SK-N-SH (cell line): Measurements from ENCODE around the gene PDIA5. TPM values are rescaled to one million over a fixed set of nuclear protein-coding genes. Genes with fewer than 3 reads are reported as not detected.

Experiments used
- CTCF ChIA-PET: fragments of 300-600, 350-600 bp; formaldehyde crosslinking; extraction: SDS; loops from one replicate; lab custom pipeline; 2021; lab: Yijun Ruan, JAX
- POLR2A ChIA-PET: fragments of 350-600 bp; sonication (Branson Sonifier 250); formaldehyde crosslinking; extraction: SDS; loops from one replicate; lab custom pipeline; 2020; ENCODE audit warnings: antibody characterized with exemption, inconsistent platforms; lab: Yijun Ruan, JAX
- DNase-seq: peaks from one replicate; pipeline ENCODE4 v3.0.0; 2012
- H2AFZ ChIP-seq: fragments of 200-600 bp; sonication (generic); 2 replicates; pipeline ENCODE4 v1.8.1; 2016; ENCODE audit warnings: antibody characterized with exemption, mild to moderate bottlenecking, low read depth
- H3F3A ChIP-seq: fragments of 200-600 bp; sonication (generic); replicated peaks from 2 replicates; pipeline ENCODE3; 2016; ENCODE audit warnings: antibody characterized with exemption, mild to moderate bottlenecking; ENCODE audit not compliant: insufficient read depth
- H3K27ac ChIP-seq, 2 experiments: fragments of 200-500 bp in 1 of 2; fragments of 200-600 bp in 1 of 2; sonication (Bioruptor generic) in 1 of 2; sonication (generic), shearing (Covaris generic) in 1 of 2; 2 replicates each; pipeline versions ENCODE4 v1.5.1 to v1.6.1; 2014 to 2016; ENCODE audit warnings: low read depth in 2 of 2, inconsistent platforms in 1 of 2, low read length in 1 of 2, mild to moderate bottlenecking in 1 of 2, mixed read lengths in 1 of 2
- H3K27me3 ChIP-seq: fragments of 200-600 bp; sonication (generic), shearing (Covaris generic); 2 replicates; pipeline ENCODE4 v1.6.1; 2016; ENCODE audit warnings: mixed run types; ENCODE audit not compliant: insufficient read depth
- H3K36me3 ChIP-seq, 2 experiments: fragments of 200-500 bp in 1 of 2; fragments of 200-600 bp in 1 of 2; sonication (Bioruptor generic) in 1 of 2; sonication (generic) in 1 of 2; replicated peaks in 1 of 2; 2 replicates each; pipeline versions ENCODE3 to v1.5.1; 2014 to 2016; ENCODE audit warnings: low read length in 1 of 2, mild to moderate bottlenecking in 1 of 2; ENCODE audit not compliant: insufficient read depth in 2 of 2, control insufficient read depth in 1 of 2
- H3K4me1 ChIP-seq, 2 experiments: fragments of 200-500 bp in 1 of 2; fragments of 200-600 bp in 1 of 2; sonication (Bioruptor generic) in 1 of 2; sonication (generic), shearing (Covaris generic) in 1 of 2; 2 replicates each; pipeline versions ENCODE4 v1.5.1 to v1.6.1; 2014 to 2016; ENCODE audit warnings: low read depth in 1 of 2, low read length in 1 of 2, mixed run types in 1 of 2; ENCODE audit not compliant: insufficient read depth in 2 of 2, control insufficient read depth in 1 of 2
- H3K4me2 ChIP-seq: fragments of 200-600 bp; sonication (generic), shearing (Covaris generic); 2 replicates; pipeline ENCODE4 v1.6.1; 2017; ENCODE audit warnings: mixed run types
- H3K4me3 ChIP-seq, 2 experiments: fragments of 200-500 bp in 1 of 2; fragments of 200-600 bp in 1 of 2; sonication (Bioruptor generic) in 1 of 2; sonication (generic), shearing (Covaris generic) in 1 of 2; 2 replicates each; pipeline versions ENCODE4 v1.5.1 to v1.8.1; 2014 to 2016; ENCODE audit warnings: low read depth in 2 of 2, inconsistent platforms in 1 of 2, low read length in 1 of 2, mild to moderate bottlenecking in 1 of 2, mixed read lengths in 1 of 2, moderate library complexity in 1 of 2
- H3K79me2 ChIP-seq: fragments of 200-600 bp; sonication (generic); 2 replicates; pipeline ENCODE4 v1.8.1; 2017; ENCODE audit warnings: mild to moderate bottlenecking; ENCODE audit not compliant: insufficient read depth
- H3K9ac ChIP-seq: fragments of 200-600 bp; sonication (generic); 2 replicates; pipeline ENCODE4 v1.6.1; 2017; ENCODE audit warnings: mixed run types
- H3K9me2 ChIP-seq: fragments of 200-600 bp; sonication (generic); 2 replicates; pipeline ENCODE4 v1.6.1; 2017; ENCODE audit warnings: mixed run types
- H3K9me3 ChIP-seq: fragments of 200-600 bp; sonication (generic); 2 replicates; pipeline ENCODE4 v1.6.1; 2017; ENCODE audit warnings: mixed run types, mild to moderate bottlenecking, moderate library complexity
- H4K20me1 ChIP-seq: fragments of 200-600 bp; sonication (generic); 2 replicates; pipeline ENCODE4 v1.6.1; 2017; ENCODE audit warnings: mild to moderate bottlenecking, mixed run types; ENCODE audit not compliant: insufficient read depth
- EP300 ChIP-seq, 2 experiments: IDR thresholded peaks; 2 replicates each; pipeline versions ENCODE4 v1.4.0 to v1.6.1; 2012; ENCODE audit warnings: borderline replicate concordance in 1 of 2, low read depth in 1 of 2, low read length in 1 of 2
- GATA2 ChIP-seq: sonication (generic); formaldehyde crosslinking; IDR thresholded peaks from 2 replicates; pipeline ENCODE4 v1.5.0; 2020; ENCODE audit warnings: mild to moderate bottlenecking, missing genetic modification reagents
- MXI1 ChIP-seq: IDR thresholded peaks from 2 replicates; pipeline ENCODE4 v1.6.1; 2012; ENCODE audit warnings: mild to moderate bottlenecking, low read depth, low read length, improper control_type of control experiment
- POLR2AphosphoS5 ChIP-seq: IDR thresholded peaks from 2 replicates; pipeline ENCODE4 v1.6.1; 2012; ENCODE audit warnings: low read depth, low read length
- RAD21 ChIP-seq: IDR thresholded peaks from 2 replicates; pipeline ENCODE4 v1.6.1; 2012; ENCODE audit warnings: mild to moderate bottlenecking, low read length
- RCOR1 ChIP-seq: fragments of 150-350 bp; IDR thresholded peaks from 2 replicates; pipeline ENCODE4 v1.6.1; 2017; ENCODE audit warnings: antibody characterized with exemption, low read length
- TEAD4 ChIP-seq: IDR thresholded peaks from 2 replicates; pipeline ENCODE4 v1.4.0; 2012; ENCODE audit warnings: mild to moderate bottlenecking, borderline replicate concordance; ENCODE audit not compliant: insufficient read depth
- YY1 ChIP-seq: IDR thresholded peaks from 2 replicates; pipeline ENCODE4 v1.4.0; 2012; ENCODE audit warnings: low read depth, mild to moderate bottlenecking
- WGBS: methylation state at CpG from one replicate; pipeline ENCODE4 v1.1.6; 2017; ENCODE audit warnings: low lambda C conversion rate; 5-methylcytosine and 5-hydroxymethylcytosine counted together
- polyA plus RNA-seq, 3 experiments: library from polyadenylated mRNA; depleted of rRNA; stranded (reverse); fragments of >200 nt; gene quantifications; 2 replicates each; pipeline ENCODE4 v1.2.3, GENCODE V29; 2012
- TF ChIP-seq, protein P1 (sequence below): fragments of 150-350 bp; IDR thresholded peaks from 2 replicates; pipeline ENCODE4 v1.6.1; 2017; ENCODE audit warnings: antibody characterized with exemption, low read length, low read depth, borderline replicate concordance

PDIA5 gene
- polyA plus RNA-seq, 1 of the 3 experiments (the other 2 are of a cell fraction), result 28.6 TPM

DNA sequence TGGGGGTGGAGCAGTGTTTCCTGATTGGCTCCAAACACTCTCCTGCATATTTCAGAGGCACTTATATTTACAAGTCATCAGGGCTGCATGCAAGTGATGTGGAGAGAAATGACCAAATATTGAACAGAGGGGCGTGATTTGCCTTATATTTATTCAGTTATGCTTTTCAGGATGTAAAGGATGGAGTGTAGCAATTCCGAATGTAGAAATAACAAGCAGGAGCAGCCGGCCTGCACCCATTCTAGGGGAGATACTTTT is 19.8 kb upstream of the PDIA5 start:
- H3K79me2 ChIP-seq, result no peaks in the 10 kb centered on the region
- H3K36me3 ChIP-seq, result no peaks in the 10 kb centered on the region
- H3K4me1 ChIP-seq, result peaks cover 10 to 33% of the 10 kb centered on the region in 2 experiments; a peak in 2 of 4 replicates
- H3K9me3 ChIP-seq, result no peaks in the 10 kb centered on the region
- no peak for DNase-seq
- CTCF ChIA-PET, result interaction anchor here (1.0 to 12.3 kb wide), 2 partner anchors 17 kb away, joined by 3 to 84 read pairs; partner anchors contain the start of gene SEMA5B
- H3K27ac ChIP-seq, result no peak overlapping the region
- H3F3A ChIP-seq, result no peaks in the 10 kb centered on the region
- WGBS, result 81% methylated on average over 3 of the region's 3 CpGs
- H4K20me1 ChIP-seq, result no peaks in the 10 kb centered on the region
- H2AFZ ChIP-seq, result no peak overlapping the region
- no peaks in the 10 kb centered on the region for H3K27me3 ChIP-seq
- TF ChIP-seq GATA2 (0 out of 2 replicates have a peak, but pooled peaks have one; percentile 3), RCOR1 (no peak)
- no peak overlapping the region for H3K4me3 ChIP-seq
- H3K9ac ChIP-seq, result no peak overlapping the region
- no peak overlapping the region for H3K4me2 ChIP-seq
- POLR2A ChIA-PET, result no interaction called here
- H3K9me2 ChIP-seq, result no peaks in the 10 kb centered on the region

- WGBS, result 71% methylated on average over 12 of the region's 13 CpGs
- H3F3A ChIP-seq, result no peaks in the 10 kb centered on the region
- H2AFZ ChIP-seq, result no peak overlapping the region
- ChIA-PET POLR2A (no interaction called here), CTCF (interaction anchor here (0.8 to 12.3 kb wide), 6 partner anchors 12 to 105 kb away, joined by 3 to 84 read pairs (median 4); partner anchors contain the start of genes PDIA5 and SEMA5B)
- H3K36me3 ChIP-seq, result no peaks in the 10 kb centered on the region
- no peak overlapping the region for H3K4me3 ChIP-seq
- H3K9me3 ChIP-seq, result no peaks in the 10 kb centered on the region
- peak overlapping the region in 1 of 2 experiments; percentile 78; a peak in 2 of 4 replicates for H3K27ac ChIP-seq
- H3K79me2 ChIP-seq, result no peaks in the 10 kb centered on the region
- no peaks in the 10 kb centered on the region for H3K27me3 ChIP-seq
- no peak overlapping the region for H3K9ac ChIP-seq
- H3K9me2 ChIP-seq, result no peaks in the 10 kb centered on the region
- peak; percentile 48 for DNase-seq
- no peak overlapping the region for H3K4me2 ChIP-seq
- H3K4me1 ChIP-seq, result peaks cover 10 to 29% of the 10 kb centered on the region in 2 experiments; a peak in 2 of 4 replicates
- TF ChIP-seq RCOR1 (peak; percentile 91), YY1 (no peak), TEAD4 (no peak), EP300 (IDR thresholded peaks at IDR 0.05; ENCODE audit: borderline replicate concordance in 1 of 2, low read depth in 1 of 2, low read length in 1 of 2) (peak in 1 of 2 experiments; percentile 74; a peak in 2 of 4 replicates), MXI1 (peak; percentile 65; the same call in 1 of the 2 replicates), RAD21 (peak; percentile 27; the same call in 1 of the 2 replicates), GATA2 (peak; percentile 81)
- TF ChIP-seq, protein P1, sequence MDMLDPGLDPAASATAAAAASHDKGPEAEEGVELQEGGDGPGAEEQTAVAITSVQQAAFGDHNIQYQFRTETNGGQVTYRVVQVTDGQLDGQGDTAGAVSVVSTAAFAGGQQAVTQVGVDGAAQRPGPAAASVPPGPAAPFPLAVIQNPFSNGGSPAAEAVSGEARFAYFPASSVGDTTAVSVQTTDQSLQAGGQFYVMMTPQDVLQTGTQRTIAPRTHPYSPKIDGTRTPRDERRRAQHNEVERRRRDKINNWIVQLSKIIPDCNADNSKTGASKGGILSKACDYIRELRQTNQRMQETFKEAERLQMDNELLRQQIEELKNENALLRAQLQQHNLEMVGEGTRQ, result no peak
- TF ChIP-seq, all 33 proteins: peak for 5
- no peaks in the 10 kb centered on the region for H4K20me1 ChIP-seq
Measured at GRCh38 chr3:123048480-123049237, 18.2 kb upstream of the PDIA5 start.

GRCh38 chr3:123050666-123051065 is 16.2 kb upstream of the PDIA5 start:
- H3K9ac ChIP-seq, result no peak overlapping the region
- DNase-seq, result no peak
- no peak overlapping the region for H2AFZ ChIP-seq
- H3F3A ChIP-seq, result no peaks in the 10 kb centered on the region
- H3K36me3 ChIP-seq, result no peaks in the 10 kb centered on the region
- H3K79me2 ChIP-seq, result no peaks in the 10 kb centered on the region
- H3K4me2 ChIP-seq, result no peak overlapping the region
- H3K4me1 ChIP-seq, result peaks cover 5 to 33% of the 10 kb centered on the region in 2 experiments; a peak in 1 of 4 replicates
- H3K27me3 ChIP-seq, result no peaks in the 10 kb centered on the region
- no peak for TF ChIP-seq POLR2AphosphoS5
- TF ChIP-seq, all 33 proteins: peak for 0
- Histone ChIP-seq H3K27ac (no peak overlapping the region), H3K9me3 (no peaks in the 10 kb centered on the region), H3K4me3 (no peak overlapping the region), H4K20me1 (no peaks in the 10 kb centered on the region), H3K9me2 (no peaks in the 10 kb centered on the region)
- 79% methylated on average over 2 of the region's 2 CpGs for WGBS
- POLR2A ChIA-PET, result no interaction called here
- CTCF ChIA-PET, result interaction anchor here (0.7 kb wide), 1 partner anchor 23 kb away, joined by 4 read pairs; the partner anchor contains the start of gene SEMA5B
